Mammary epithelial cell (primary cell): ENCODE data around the gene ADGRE1.

Experiments used
- EZH2 ChIP-seq: IDR thresholded peaks from 2 replicates; pipeline ENCODE4 v1.6.1; 2012; ENCODE audit warnings: low read length, inconsistent platforms, borderline replicate concordance
- TF ChIP-seq, protein P1 (sequence below), 2 donors: IDR thresholded peaks in 1 of 2; conservative IDR thresholded peaks in 1 of 2; 2 replicates each; pipeline ENCODE4 v1.5.1; 2011 to 2012; ENCODE audit warnings: inconsistent platforms in 2 of 2, low read length in 2 of 2, mild to moderate bottlenecking in 2 of 2, control low read depth in 1 of 2, low read depth in 1 of 2; ENCODE audit not compliant: insufficient read depth in 1 of 2; ENCODE audit errors: extremely low read depth in 1 of 2

GRCh38 chr19:6861683-6862286 is 25.6 kb upstream of the ADGRE1 start:
- TF ChIP-seq, protein P1, sequence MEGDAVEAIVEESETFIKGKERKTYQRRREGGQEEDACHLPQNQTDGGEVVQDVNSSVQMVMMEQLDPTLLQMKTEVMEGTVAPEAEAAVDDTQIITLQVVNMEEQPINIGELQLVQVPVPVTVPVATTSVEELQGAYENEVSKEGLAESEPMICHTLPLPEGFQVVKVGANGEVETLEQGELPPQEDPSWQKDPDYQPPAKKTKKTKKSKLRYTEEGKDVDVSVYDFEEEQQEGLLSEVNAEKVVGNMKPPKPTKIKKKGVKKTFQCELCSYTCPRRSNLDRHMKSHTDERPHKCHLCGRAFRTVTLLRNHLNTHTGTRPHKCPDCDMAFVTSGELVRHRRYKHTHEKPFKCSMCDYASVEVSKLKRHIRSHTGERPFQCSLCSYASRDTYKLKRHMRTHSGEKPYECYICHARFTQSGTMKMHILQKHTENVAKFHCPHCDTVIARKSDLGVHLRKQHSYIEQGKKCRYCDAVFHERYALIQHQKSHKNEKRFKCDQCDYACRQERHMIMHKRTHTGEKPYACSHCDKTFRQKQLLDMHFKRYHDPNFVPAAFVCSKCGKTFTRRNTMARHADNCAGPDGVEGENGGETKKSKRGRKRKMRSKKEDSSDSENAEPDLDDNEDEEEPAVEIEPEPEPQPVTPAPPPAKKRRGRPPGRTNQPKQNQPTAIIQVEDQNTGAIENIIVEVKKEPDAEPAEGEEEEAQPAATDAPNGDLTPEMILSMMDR (conservative IDR thresholded peaks at IDR 0.05 in 1 of 2, IDR thresholded peaks at IDR 0.05 in 1 of 2; ENCODE audit: extremely low read depth in 1 of 2, insufficient read depth in 1 of 2, low read depth in 1 of 2, low read length in 2 of 2) = no peak
- no peak for TF ChIP-seq EZH2
